SK-N-SH (cell line): Measurements from ENCODE around the gene AGO3.
"Not testable (repeated sequence)": the region's sequence is repeated elsewhere in the genome, so short reads cannot be mapped to it uniquely, and the experiment has no call there.

Experiments used
- CTCF ChIP-seq: fragments of 200-600 bp; sonication (generic); IDR thresholded peaks from 2 replicates; pipeline ENCODE4 v1.6.1; 2017; ENCODE audit warnings: antibody characterized with exemption, mild to moderate bottlenecking, moderate library complexity
- USF1 ChIP-seq: IDR thresholded peaks from 2 replicates; pipeline ENCODE4 v1.4.0; 2012; ENCODE audit warnings: low read depth, borderline replicate concordance

GRCh38 chr1:35888981-35889380 is 41.9 kb upstream of the AGO3 start:
- TF ChIP-seq USF1, CTCF: not testable (repeated sequence)
